Neural progenitor cell (in vitro differentiated cells): ENCODE measurements around the gene FNIP1. TPM values are rescaled to one million over a fixed set of nuclear protein-coding genes. Genes with fewer than 3 reads are reported as not detected.

Experiments
- DNase-seq: peaks from one replicate; pipeline ENCODE4 v3.0.0-alpha.2; 2016; ENCODE audit warnings: low spot score
- H2AFZ ChIP-seq: fragments of 200-600 bp; sonication (generic); replicated peaks from 2 replicates; pipeline ENCODE4 v1.6.1; 2016; ENCODE audit warnings: antibody characterized with exemption
- H3F3A ChIP-seq: fragments of 200-600 bp; sonication (generic); 2 replicates; pipeline ENCODE4 v1.6.1; 2016; ENCODE audit warnings: antibody characterized with exemption, low read depth
- H3K27ac ChIP-seq: fragments of 200-600 bp; sonication (generic); 2 replicates; pipeline ENCODE4 v1.5.1; 2016; ENCODE audit warnings: mild to moderate bottlenecking
- H3K27me3 ChIP-seq: fragments of 200-600 bp; sonication (generic); 2 replicates; pipeline ENCODE4 v1.6.1; 2016; ENCODE audit warnings: mild to moderate bottlenecking, moderate library complexity
- H3K36me3 ChIP-seq: fragments of 200-600 bp; sonication (generic); 2 replicates; pipeline ENCODE4 v1.5.1; 2016
- H3K4me1 ChIP-seq: fragments of 200-600 bp; sonication (generic); 2 replicates; pipeline ENCODE4 v1.6.1; 2016; ENCODE audit warnings: mixed run types
- H3K4me2 ChIP-seq: fragments of 200-600 bp; sonication (generic); 2 replicates; pipeline ENCODE4 v1.6.1; 2016
- H3K4me3 ChIP-seq: fragments of 200-600 bp; sonication (generic); 2 replicates; pipeline ENCODE4 v1.5.1; 2016
- H3K79me2 ChIP-seq: fragments of 200-600 bp; sonication (generic); 2 replicates; pipeline ENCODE4 v1.6.1; 2016; ENCODE audit warnings: low read depth
- H3K9ac ChIP-seq: fragments of 200-600 bp; sonication (generic); 2 replicates; pipeline ENCODE4 v1.6.1; 2016
- H3K9me3 ChIP-seq: fragments of 200-600 bp; sonication (generic); 2 replicates; pipeline ENCODE4 v1.5.1; 2016; ENCODE audit warnings: low read depth
- H4K20me1 ChIP-seq: fragments of 200-600 bp; sonication (generic); 2 replicates; pipeline ENCODE4 v1.6.1; 2016; ENCODE audit warnings: low read depth
- H3K27ac Mint-ChIP-seq: 3 replicates; pipeline ENCODE4 v1.8.0; 2021; ENCODE audit warnings: mixed read lengths
- H3K27me3 Mint-ChIP-seq: 2 replicates; pipeline ENCODE4 v1.8.0; 2022; ENCODE audit warnings: low read depth, mild to moderate bottlenecking, inconsistent platforms, moderate library complexity, mixed read lengths; ENCODE audit not compliant: insufficient read depth
- H3K36me3 Mint-ChIP-seq: 3 replicates; pipeline ENCODE4 v1.8.0; 2021; ENCODE audit warnings: mixed read lengths
- H3K4me1 Mint-ChIP-seq: 3 replicates; pipeline ENCODE4 v1.8.0; 2021; ENCODE audit warnings: mixed read lengths
- H3K4me3 Mint-ChIP-seq: 3 replicates; pipeline ENCODE4 v1.8.0; 2021; ENCODE audit warnings: mild to moderate bottlenecking, moderate library complexity, mixed read lengths
- H3K9me3 Mint-ChIP-seq: 3 replicates; pipeline ENCODE4 v1.8.0; 2020; ENCODE audit warnings: mixed read lengths
- CTCF ChIP-seq: fragments of 200-600 bp; sonication (generic); IDR thresholded peaks from 2 replicates; pipeline ENCODE4 v1.5.1; 2017; ENCODE audit warnings: antibody characterized with exemption, mild to moderate bottlenecking
- EZH2 ChIP-seq: fragments of 200-600 bp; sonication (generic); IDR thresholded peaks from 2 replicates; pipeline ENCODE4 v1.6.1; 2017; ENCODE audit warnings: antibody characterized with exemption, mild to moderate bottlenecking, moderate library complexity
- EZH2phosphoT487 ChIP-seq: fragments of 200-600 bp; sonication (generic); IDR thresholded peaks from 2 replicates; pipeline ENCODE4 v1.6.1; 2017; ENCODE audit warnings: antibody characterized with exemption
- total RNA-seq: library from RNA; depleted of rRNA; stranded (reverse); fragments of >200 nt; gene quantifications from 2 replicates; pipeline ENCODE4 v1.2.3, GENCODE V29; 2015; ENCODE audit warnings: low replicate concordance

The FNIP1 gene
- total RNA-seq, 1 donor from 2014 or later, result 44.4 TPM

- Mint-ChIP-seq H3K27me3 (no peaks in the 10 kb centered on the region), H3K36me3 (peaks cover 5% of the 10 kb centered on the region), H3K4me1 (no peaks in the 10 kb centered on the region), H3K9me3 (no peaks in the 10 kb centered on the region), H3K4me3 (no peak overlapping the region), H3K27ac (no peak overlapping the region)
- Histone ChIP-seq H4K20me1 (no peaks in the 10 kb centered on the region), H3K9me3 (no peaks in the 10 kb centered on the region), H3K27me3 (no peaks in the 10 kb centered on the region), H3K4me2 (no peak overlapping the region), H3F3A (peaks cover 4% of the 10 kb centered on the region), H3K79me2 (no peaks in the 10 kb centered on the region), H3K4me1 (no peaks in the 10 kb centered on the region), H3K9ac (no peak overlapping the region), H3K4me3 (no peak overlapping the region), H2AFZ (no peak overlapping the region), H3K36me3 (peaks cover 4% of the 10 kb centered on the region), H3K27ac (no peak overlapping the region)
- no peak for DNase-seq
- TF ChIP-seq CTCF (no peak), EZH2phosphoT487 (no peak), EZH2 (no peak)
Measured at GRCh38 chr5:131644370-131644769, 152.4 kb downstream of the FNIP1 start.

- Histone ChIP-seq H3K4me1 (peaks cover 2% of the 10 kb centered on the region), H3K27ac (no peak overlapping the region), H3K4me2 (no peak overlapping the region), H3F3A (peaks cover 7% of the 10 kb centered on the region), H3K79me2 (no peaks in the 10 kb centered on the region), H3K9ac (no peak overlapping the region), H3K4me3 (no peak overlapping the region), H3K27me3 (no peaks in the 10 kb centered on the region), H2AFZ (no peak overlapping the region), H3K36me3 (peaks cover 4% of the 10 kb centered on the region), H3K9me3 (no peaks in the 10 kb centered on the region), H4K20me1 (no peaks in the 10 kb centered on the region)
- peaks cover under 1% of the 10 kb centered on the region for H3K4me1 Mint-ChIP-seq
- no peaks in the 10 kb centered on the region for H3K27me3 Mint-ChIP-seq
- H3K27ac Mint-ChIP-seq, result no peak overlapping the region
- TF ChIP-seq EZH2 (no peak), EZH2phosphoT487 (no peak), CTCF (no peak)
- no peaks in the 10 kb centered on the region for H3K9me3 Mint-ChIP-seq
- peaks cover 5% of the 10 kb centered on the region for H3K36me3 Mint-ChIP-seq
- DNase-seq, result no peak
- H3K4me3 Mint-ChIP-seq, result no peak overlapping the region
Measured at GRCh38 chr5:131641494-131641893, 155.3 kb downstream of the FNIP1 start.

GRCh38 chr5:131640043-131640856 is 156.6 kb downstream of the FNIP1 start:
- Histone ChIP-seq H2AFZ (no peak overlapping the region), H3K27ac (no peak overlapping the region), H3K79me2 (no peaks in the 10 kb centered on the region), H3K4me1 (peaks cover 7% of the 10 kb centered on the region), H3K4me3 (no peak overlapping the region), H3K9ac (no peak overlapping the region), H3F3A (peaks cover 19% of the 10 kb centered on the region), H3K36me3 (peaks cover 4% of the 10 kb centered on the region), H3K4me2 (no peak overlapping the region), H4K20me1 (no peaks in the 10 kb centered on the region), H3K9me3 (no peaks in the 10 kb centered on the region), H3K27me3 (no peaks in the 10 kb centered on the region)
- peak; percentile 42 for DNase-seq
- Mint-ChIP-seq H3K4me3 (no peak overlapping the region), H3K4me1 (peaks cover 8% of the 10 kb centered on the region), H3K27me3 (no peaks in the 10 kb centered on the region), H3K9me3 (no peaks in the 10 kb centered on the region), H3K27ac (no peak overlapping the region), H3K36me3 (peaks cover 3% of the 10 kb centered on the region)
- TF ChIP-seq CTCF (no peak), EZH2 (no peak), EZH2phosphoT487 (no peak)
